ENCODE results near the gene ZBTB42. TPM values are rescaled to one million over a fixed set of nuclear protein-coding genes. Genes with fewer than 3 reads are reported as not detected.
A peak's percentile ranks its signal among the peaks of the same experiment; 100 is the strongest.

The ZBTB42 gene
- total and polyA plus RNA-seq, 2 of the 13 experiments (the other 11 are each of a cell fraction or from before 2014, with no cell fraction given): 2.8 to 4.2 TPM

DNA sequence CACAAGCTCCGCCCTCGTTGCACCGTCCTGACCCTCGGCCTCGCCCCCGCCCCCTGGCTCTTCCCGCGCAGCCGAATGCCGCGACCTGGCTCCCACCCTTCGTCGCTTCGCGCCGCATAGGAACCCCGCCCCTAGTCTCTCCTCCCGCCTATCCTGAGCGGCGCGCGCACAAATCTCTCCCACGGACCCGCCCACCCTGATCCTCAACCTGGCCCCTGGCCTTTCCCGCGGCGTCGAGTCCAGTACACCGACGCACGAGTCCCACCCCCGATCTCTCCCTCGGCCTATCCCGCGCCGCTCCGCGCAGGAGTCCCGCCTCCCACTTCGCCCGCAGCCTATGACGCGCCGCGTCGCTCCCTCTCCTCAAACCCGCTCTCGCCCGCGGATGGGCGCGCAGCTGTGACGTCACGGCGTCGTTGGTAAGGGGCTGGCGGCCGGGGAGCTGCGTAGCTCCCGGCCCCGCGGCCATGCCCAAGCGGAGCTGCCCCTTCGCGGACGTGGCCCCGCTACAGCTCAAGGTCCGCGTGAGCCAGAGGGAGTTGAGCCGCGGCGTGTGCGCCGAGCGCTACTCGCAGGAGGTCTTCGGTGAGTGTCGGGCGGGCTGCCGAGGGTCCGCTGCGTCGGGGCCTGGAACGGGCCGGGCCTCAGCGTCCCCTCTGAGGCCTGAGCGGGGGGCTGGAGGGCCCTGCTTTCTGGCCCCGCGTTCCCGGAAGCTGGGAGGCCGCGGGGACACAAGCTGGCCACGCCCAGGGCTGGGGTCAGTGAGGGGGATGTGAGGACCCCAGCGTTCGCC is 48.0 kb upstream of the ZBTB42 start, which contains the start of gene SIVA1 (continued):
- TF ChIP-seq ZNF224 (CRISPR knock-in tag; IDR thresholded peaks at IDR 0.05): no peak
- peak; percentile 62; the same call in 1 of the 2 replicates for TF ChIP-seq TSC22D2 (CRISPR knock-in tag; IDR thresholded peaks at IDR 0.05; ENCODE audit: borderline replicate concordance)
- TF ChIP-seq RXRB (CRISPR knock-in tag; IDR thresholded peaks at IDR 0.05; ENCODE audit: borderline replicate concordance): peak; percentile 8; the same call in 1 of the 2 replicates
- peak; percentile 96 for TF ChIP-seq ZFY (CRISPR knock-in tag; IDR thresholded peaks at IDR 0.05)
- no peak; the same call in 1 of the 2 replicates for TF ChIP-seq ELF4 (CRISPR knock-in tag; IDR thresholded peaks at IDR 0.05; ENCODE audit: borderline replicate concordance)
- TF ChIP-seq WIZ (CRISPR knock-in tag; IDR thresholded peaks at IDR 0.05): peak; percentile 58
- 0 out of 2 replicates have a peak, but pooled peaks have one; percentile 41 for TF ChIP-seq ZNF788 (CRISPR knock-in tag; IDR thresholded peaks at IDR 0.05; ENCODE audit: borderline replicate concordance)
- TF ChIP-seq ZNF780A (CRISPR knock-in tag; IDR thresholded peaks at IDR 0.05): no peak
- TF ChIP-seq ZNF121 (CRISPR knock-in tag; IDR thresholded peaks at IDR 0.05): 0 out of 2 replicates have a peak, but pooled peaks have one; percentile 10
- TF ChIP-seq RFX5 (IDR thresholded peaks at IDR 0.05; ENCODE audit: low read depth, low read length): peak; percentile 87
- TF ChIP-seq, protein P1, sequence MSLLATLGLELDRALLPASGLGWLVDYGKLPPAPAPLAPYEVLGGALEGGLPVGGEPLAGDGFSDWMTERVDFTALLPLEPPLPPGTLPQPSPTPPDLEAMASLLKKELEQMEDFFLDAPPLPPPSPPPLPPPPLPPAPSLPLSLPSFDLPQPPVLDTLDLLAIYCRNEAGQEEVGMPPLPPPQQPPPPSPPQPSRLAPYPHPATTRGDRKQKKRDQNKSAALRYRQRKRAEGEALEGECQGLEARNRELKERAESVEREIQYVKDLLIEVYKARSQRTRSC (CRISPR knock-in tag; IDR thresholded peaks at IDR 0.05; ENCODE audit: low read depth): peak; percentile 65; the same call in 1 of the 2 replicates
- TF ChIP-seq ETV5 (CRISPR knock-in tag; IDR thresholded peaks at IDR 0.05; ENCODE audit: borderline replicate concordance): peak; percentile 45; the same call in 1 of the 2 replicates
- no peak for TF ChIP-seq KLF15 (CRISPR knock-in tag; IDR thresholded peaks at IDR 0.05; ENCODE audit: borderline replicate concordance)
- TF ChIP-seq SMARCC2 (IDR thresholded peaks at IDR 0.05): no peak
- TF ChIP-seq, protein P2, sequence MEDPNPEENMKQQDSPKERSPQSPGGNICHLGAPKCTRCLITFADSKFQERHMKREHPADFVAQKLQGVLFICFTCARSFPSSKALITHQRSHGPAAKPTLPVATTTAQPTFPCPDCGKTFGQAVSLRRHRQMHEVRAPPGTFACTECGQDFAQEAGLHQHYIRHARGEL (CRISPR knock-in tag; IDR thresholded peaks at IDR 0.05): 0 out of 2 replicates have a peak, but pooled peaks have one; percentile 30
- TF ChIP-seq, protein P3, sequence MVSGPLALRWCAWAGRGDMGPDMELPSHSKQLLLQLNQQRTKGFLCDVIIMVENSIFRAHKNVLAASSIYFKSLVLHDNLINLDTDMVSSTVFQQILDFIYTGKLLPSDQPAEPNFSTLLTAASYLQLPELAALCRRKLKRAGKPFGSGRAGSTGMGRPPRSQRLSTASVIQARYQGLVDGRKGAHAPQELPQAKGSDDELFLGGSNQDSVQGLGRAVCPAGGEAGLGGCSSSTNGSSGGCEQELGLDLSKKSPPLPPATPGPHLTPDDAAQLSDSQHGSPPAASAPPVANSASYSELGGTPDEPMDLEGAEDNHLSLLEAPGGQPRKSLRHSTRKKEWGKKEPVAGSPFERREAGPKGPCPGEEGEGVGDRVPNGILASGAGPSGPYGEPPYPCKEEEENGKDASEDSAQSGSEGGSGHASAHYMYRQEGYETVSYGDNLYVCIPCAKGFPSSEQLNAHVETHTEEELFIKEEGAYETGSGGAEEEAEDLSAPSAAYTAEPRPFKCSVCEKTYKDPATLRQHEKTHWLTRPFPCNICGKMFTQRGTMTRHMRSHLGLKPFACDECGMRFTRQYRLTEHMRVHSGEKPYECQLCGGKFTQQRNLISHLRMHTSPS (CRISPR knock-in tag; IDR thresholded peaks at IDR 0.05; ENCODE audit: low read depth): 0 out of 2 replicates have a peak, but pooled peaks have one; percentile 35
- TF ChIP-seq KLF11 (CRISPR knock-in tag; IDR thresholded peaks at IDR 0.05): peak; percentile 19; the same call in 1 of the 2 replicates
- peak; percentile 99 for TF ChIP-seq RBFOX2 (IDR thresholded peaks at IDR 0.05; ENCODE audit: low read depth, low read length)
- no peak for TF ChIP-seq NFIC (IDR thresholded peaks at IDR 0.05; ENCODE audit: low read length)
- TF ChIP-seq, protein P4, sequence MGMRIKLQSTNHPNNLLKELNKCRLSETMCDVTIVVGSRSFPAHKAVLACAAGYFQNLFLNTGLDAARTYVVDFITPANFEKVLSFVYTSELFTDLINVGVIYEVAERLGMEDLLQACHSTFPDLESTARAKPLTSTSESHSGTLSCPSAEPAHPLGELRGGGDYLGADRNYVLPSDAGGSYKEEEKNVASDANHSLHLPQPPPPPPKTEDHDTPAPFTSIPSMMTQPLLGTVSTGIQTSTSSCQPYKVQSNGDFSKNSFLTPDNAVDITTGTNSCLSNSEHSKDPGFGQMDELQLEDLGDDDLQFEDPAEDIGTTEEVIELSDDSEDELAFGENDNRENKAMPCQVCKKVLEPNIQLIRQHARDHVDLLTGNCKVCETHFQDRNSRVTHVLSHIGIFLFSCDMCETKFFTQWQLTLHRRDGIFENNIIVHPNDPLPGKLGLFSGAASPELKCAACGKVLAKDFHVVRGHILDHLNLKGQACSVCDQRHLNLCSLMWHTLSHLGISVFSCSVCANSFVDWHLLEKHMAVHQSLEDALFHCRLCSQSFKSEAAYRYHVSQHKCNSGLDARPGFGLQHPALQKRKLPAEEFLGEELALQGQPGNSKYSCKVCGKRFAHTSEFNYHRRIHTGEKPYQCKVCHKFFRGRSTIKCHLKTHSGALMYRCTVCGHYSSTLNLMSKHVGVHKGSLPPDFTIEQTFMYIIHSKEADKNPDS (CRISPR knock-in tag; IDR thresholded peaks at IDR 0.05): no peak
- TF ChIP-seq, protein P5, sequence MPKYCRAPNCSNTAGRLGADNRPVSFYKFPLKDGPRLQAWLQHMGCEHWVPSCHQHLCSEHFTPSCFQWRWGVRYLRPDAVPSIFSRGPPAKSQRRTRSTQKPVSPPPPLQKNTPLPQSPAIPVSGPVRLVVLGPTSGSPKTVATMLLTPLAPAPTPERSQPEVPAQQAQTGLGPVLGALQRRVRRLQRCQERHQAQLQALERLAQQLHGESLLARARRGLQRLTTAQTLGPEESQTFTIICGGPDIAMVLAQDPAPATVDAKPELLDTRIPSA (CRISPR knock-in tag; IDR thresholded peaks at IDR 0.05; ENCODE audit: borderline replicate concordance): no peak; the same call in 1 of the 2 replicates
- peak; percentile 76; the same call in 1 of the 2 replicates for TF ChIP-seq MXD4 (CRISPR knock-in tag; IDR thresholded peaks at IDR 0.05)
- TF ChIP-seq CEBPG (CRISPR knock-in tag; IDR thresholded peaks at IDR 0.05): no peak
- 0 out of 2 replicates have a peak, but pooled peaks have one; percentile 11 for TF ChIP-seq ZNF12 (CRISPR knock-in tag; IDR thresholded peaks at IDR 0.05)
- no peak for TF ChIP-seq ZSCAN22 (CRISPR knock-in tag; IDR thresholded peaks at IDR 0.05)

All from HepG2 (cell line).